ENCODE results near the gene NCOA7.
A peak's percentile ranks its signal among the peaks of the same experiment; 100 is the strongest.

NCOA7 gene

DNA sequence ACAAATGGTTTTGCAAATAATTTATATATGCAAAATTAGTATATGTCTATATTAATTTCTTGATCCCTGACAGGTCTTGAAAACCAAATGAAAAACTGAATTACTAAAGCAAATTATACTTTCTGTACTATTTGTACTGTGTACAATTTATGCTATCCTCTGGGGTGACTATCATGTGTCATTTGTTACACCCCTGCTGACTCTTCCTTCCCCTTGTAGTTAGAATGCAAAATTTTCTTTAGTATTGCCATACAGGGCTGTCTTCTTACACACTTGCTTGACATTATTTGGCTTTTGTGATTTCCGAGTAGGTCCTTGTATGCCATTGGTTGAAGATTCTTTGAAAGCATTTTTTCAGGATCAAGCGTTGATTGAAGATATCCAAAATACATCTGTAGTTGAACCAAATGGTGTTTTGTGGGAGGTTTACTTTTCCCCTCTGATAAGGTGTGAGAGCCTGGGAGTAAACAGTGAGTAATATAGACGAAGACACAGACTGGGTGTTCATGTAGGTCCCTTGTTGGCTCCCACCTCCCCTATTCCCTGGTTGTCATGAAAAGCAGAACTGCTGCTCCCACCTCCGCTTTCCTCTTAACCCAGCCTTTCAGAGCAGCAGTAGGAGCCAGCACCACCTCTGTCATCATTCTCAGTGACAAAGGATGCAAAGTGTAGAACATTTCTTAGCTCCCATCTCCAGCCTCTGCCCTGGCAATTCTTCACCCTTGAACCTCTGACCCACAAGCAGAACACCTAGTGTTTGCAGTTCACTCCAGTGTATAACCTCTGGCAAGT lies 29.0 kb downstream of the NCOA7 start:
- DNase-seq (ENCODE audit: low read depth): no peak
- Histone ChIP-seq H3K9me3 (ENCODE audit: control insufficient read depth, low read length) (no peaks in the 10 kb centered on the region), H3K4me1 (ENCODE audit: control insufficient read depth, insufficient read depth, low read length) (peaks cover 63% of the 10 kb centered on the region), H3K9ac (ENCODE audit: low read length) (peak overlapping the region; percentile 86), H3K4me3 (ENCODE audit: low read length) (peak overlapping the region; percentile 70), H3K36me3 (ENCODE audit: control insufficient read depth, insufficient read depth, low read length, severe bottlenecking) (peaks cover 41% of the 10 kb centered on the region), H3K27me3 (replicated peaks; ENCODE audit: control insufficient read depth, insufficient read depth, low read length) (no peaks in the 10 kb centered on the region)

DNA sequence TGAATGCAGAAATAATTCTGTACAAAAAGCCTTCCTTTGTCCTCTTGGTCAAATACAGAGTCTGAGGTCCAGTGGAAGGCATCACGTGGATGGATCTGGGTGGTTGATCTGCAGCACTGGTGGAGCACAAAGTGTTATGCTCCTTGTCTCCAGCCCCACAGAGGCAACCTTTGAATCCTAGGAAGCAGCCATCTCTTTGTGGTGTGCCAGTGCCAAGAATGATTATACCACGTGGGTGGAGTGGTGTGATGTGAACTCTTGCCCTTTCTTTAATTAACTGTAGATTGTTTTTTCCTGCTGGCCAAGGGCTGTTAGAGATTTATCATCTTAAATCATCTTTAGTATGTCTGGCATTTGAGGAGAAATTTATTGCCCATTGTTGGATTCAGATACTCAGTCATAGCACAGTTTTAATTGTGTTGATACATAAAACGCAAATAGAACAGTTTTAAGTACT lies 31.1 kb downstream of the NCOA7 start:
- Histone ChIP-seq H3K4me3 (ENCODE audit: low read length) (no peak overlapping the region), H3K36me3 (ENCODE audit: control insufficient read depth, insufficient read depth, low read length, severe bottlenecking) (peaks cover 25% of the 10 kb centered on the region), H3K9me3 (ENCODE audit: control insufficient read depth, low read length) (no peaks in the 10 kb centered on the region), H3K9ac (ENCODE audit: low read length) (no peak overlapping the region), H3K4me1 (ENCODE audit: control insufficient read depth, insufficient read depth, low read length) (peaks cover 52% of the 10 kb centered on the region), H3K27me3 (replicated peaks; ENCODE audit: control insufficient read depth, insufficient read depth, low read length) (no peaks in the 10 kb centered on the region)
- no peak for DNase-seq (ENCODE audit: low read depth)

DNA sequence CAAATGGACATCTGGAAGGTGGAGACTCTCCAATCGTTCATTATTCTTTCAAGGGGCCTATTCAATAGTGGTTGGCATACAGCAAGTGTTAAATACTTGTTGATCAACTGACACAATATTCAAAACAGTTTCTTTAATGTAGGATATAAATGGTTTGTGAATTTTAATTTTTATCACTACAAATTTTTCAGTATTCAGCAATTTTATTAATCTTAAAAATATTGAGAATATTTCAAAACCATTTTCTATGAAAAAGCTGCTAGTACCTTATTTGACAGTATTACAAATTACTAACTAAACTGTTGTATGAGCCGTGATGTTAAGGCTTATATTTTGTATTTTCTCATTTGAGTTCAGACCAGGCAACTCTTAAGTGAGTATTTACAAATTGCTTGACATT lies 32.4 kb downstream of the NCOA7 start:
- peaks cover 25% of the 10 kb centered on the region for H3K36me3 ChIP-seq (ENCODE audit: control insufficient read depth, insufficient read depth, low read length, severe bottlenecking)
- H3K27me3 ChIP-seq (replicated peaks; ENCODE audit: control insufficient read depth, insufficient read depth, low read length): no peaks in the 10 kb centered on the region
- no peak overlapping the region for H3K9ac ChIP-seq (ENCODE audit: low read length)

DNA sequence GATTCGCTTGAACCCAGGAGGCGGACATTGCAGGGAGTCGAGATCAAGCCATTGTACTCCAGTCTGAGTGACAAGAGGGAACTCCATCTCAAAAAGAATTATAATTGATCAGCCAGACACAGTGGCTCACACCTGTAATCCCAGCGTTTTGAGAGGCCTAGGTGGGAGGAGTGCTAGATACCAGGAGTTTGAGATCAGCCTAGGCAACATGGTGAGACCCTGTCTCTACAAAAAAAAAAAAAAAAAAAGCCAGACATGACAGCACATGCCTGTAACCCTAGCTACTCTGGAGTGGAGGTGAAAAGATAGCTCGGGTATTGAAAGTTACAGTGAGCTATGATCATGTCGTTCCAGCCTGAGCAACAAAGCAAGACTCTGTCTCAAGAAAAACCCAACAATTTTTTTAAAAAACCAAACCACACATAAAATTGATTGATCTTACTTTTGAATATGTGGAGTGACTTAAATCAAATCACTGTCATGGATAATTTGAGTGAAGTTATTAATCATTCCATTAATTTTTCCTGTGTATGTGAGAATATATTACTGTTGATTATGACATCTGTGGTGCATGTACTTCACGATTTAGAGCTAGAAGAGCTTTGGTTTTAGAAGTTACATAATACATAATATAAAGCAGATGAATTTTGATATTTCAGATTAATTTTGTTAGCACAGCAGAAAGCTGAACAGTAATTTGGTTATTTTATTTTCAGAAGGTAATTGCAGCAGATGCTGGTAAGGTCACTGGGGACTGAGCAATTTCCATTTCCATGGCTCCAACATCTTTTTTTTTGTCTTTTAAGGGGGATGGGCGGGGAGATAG lies 34.4 kb downstream of the NCOA7 start:
- DNase-seq (ENCODE audit: low read depth): no peak

More for the DNA sequence above, 32.4 kb downstream of the NCOA7 start:
- DNase-seq (ENCODE audit: low read depth): no peak
- H3K9me3 ChIP-seq (ENCODE audit: control insufficient read depth, low read length): no peaks in the 10 kb centered on the region
- no peak overlapping the region for H3K4me3 ChIP-seq (ENCODE audit: low read length)
- H3K4me1 ChIP-seq (ENCODE audit: control insufficient read depth, insufficient read depth, low read length): peaks cover 42% of the 10 kb centered on the region

DNA sequence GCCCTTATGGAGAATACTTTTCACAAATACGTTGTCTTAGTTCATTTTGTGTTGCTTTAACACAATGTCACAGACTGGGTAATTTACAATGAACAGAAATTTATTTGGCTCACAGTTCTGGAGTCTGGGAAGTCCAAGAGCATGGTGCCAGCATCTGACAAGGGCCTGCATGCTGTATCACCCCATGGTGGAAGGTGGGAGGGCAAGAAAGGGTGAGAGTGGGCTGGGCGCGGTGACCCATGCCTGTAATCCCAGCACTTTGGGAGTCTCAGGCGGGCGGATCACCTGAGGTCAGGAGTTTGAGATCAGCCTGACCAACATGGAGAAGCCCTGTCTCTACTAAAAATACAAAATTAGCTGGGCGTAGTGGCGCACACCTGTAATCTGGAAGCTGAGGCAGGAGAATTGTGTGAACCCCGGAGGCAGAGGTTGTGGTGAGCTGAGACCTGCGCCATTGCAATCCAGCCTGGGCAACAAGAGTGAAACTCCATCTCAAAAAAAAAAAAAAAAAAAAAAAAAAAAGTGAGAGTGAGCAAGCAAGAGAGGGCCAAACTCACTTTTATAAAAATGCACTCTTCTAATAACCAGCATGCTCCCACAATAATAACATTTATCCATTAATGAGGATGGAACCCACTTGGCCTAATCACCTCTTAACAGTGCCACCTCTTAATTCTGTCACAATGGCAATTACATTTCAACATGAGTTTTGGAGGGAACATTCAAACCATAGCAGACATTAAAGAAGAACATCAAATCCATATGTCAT lies 36.1 kb downstream of the NCOA7 start:
- DNase-seq (ENCODE audit: low read depth): no peak
- Histone ChIP-seq H3K4me1 (ENCODE audit: control insufficient read depth, insufficient read depth, low read length) (peaks cover 32% of the 10 kb centered on the region), H3K36me3 (ENCODE audit: control insufficient read depth, insufficient read depth, low read length, severe bottlenecking) (peaks cover 8% of the 10 kb centered on the region), H3K27me3 (replicated peaks; ENCODE audit: control insufficient read depth, insufficient read depth, low read length) (no peaks in the 10 kb centered on the region), H3K9ac (ENCODE audit: low read length) (no peak overlapping the region), H3K4me3 (ENCODE audit: low read length) (no peak overlapping the region), H3K9me3 (ENCODE audit: control insufficient read depth, low read length) (no peaks in the 10 kb centered on the region)

More for the DNA sequence above, 34.4 kb downstream of the NCOA7 start:
- no peaks in the 10 kb centered on the region for H3K27me3 ChIP-seq (replicated peaks; ENCODE audit: control insufficient read depth, insufficient read depth, low read length)
- H3K4me3 ChIP-seq (ENCODE audit: low read length): no peak overlapping the region
- H3K9ac ChIP-seq (ENCODE audit: low read length): peak overlapping the region; percentile 1
- H3K4me1 ChIP-seq (ENCODE audit: control insufficient read depth, insufficient read depth, low read length): peaks cover 28% of the 10 kb centered on the region
- H3K36me3 ChIP-seq (ENCODE audit: control insufficient read depth, insufficient read depth, low read length, severe bottlenecking): peaks cover 25% of the 10 kb centered on the region
- H3K9me3 ChIP-seq (ENCODE audit: control insufficient read depth, low read length): no peaks in the 10 kb centered on the region

DNA sequence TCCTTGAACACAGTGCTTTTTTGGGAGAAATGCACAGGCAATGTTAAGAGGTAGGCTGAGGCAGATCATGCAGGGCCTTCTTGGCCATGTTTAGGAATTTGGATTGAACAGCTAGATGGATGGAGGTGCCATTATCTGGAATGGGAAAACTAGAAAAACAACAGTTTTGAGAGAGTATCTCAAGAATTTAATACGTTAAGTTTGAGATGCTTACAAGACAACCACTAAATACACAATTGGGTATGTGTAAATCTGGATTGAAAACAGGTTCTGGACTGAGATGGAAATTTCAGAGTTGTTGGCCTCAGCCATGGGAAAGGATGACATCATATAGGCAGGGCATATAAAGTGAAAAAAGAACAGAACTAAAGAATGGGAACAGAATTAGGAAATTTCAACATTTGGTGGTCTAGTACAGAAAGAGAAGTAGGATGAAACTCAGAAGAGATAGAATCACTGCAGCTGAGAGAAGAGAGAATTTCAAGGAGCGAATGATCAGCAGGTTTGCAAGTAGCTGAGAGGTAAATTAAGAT lies 37.1 kb downstream of the NCOA7 start:
- H3K4me3 ChIP-seq (ENCODE audit: low read length): no peak overlapping the region
- DNase-seq (ENCODE audit: low read depth): peak; percentile 42
- H3K36me3 ChIP-seq (ENCODE audit: control insufficient read depth, insufficient read depth, low read length, severe bottlenecking): peaks cover 4% of the 10 kb centered on the region
- H3K4me1 ChIP-seq (ENCODE audit: control insufficient read depth, insufficient read depth, low read length): peaks cover 30% of the 10 kb centered on the region
- no peaks in the 10 kb centered on the region for H3K9me3 ChIP-seq (ENCODE audit: control insufficient read depth, low read length)
- H3K9ac ChIP-seq (ENCODE audit: low read length): no peak overlapping the region
- H3K27me3 ChIP-seq (replicated peaks; ENCODE audit: control insufficient read depth, insufficient read depth, low read length): no peaks in the 10 kb centered on the region

DNA sequence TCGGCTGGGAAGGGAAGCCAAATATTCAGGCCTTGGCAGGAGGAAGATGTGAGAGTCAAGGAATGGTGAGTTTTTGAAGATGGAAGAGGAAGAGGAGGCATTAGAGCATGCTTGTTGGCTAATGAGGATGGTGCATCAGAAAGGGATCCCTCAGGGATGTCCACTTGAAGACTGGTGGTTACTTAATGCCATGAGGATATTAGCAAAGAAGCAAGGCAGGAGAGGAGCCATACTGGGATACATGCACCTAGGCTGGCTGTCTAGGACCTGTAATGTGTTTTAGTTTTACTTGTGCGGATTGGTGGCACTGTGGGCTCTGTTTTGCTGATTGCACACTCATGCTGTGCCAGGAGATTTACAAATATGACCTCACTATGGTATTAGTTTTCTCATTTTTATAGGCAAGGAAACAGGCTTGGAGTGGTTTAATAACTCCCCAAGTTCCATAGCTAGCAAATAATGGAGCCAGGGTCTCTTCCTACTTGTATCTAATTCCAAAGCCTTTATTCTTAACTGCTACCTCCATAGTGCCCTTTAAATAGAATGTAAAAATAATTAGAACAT lies 37.8 kb downstream of the NCOA7 start:
- Histone ChIP-seq H3K4me1 (ENCODE audit: control insufficient read depth, insufficient read depth, low read length) (peaks cover 34% of the 10 kb centered on the region), H3K27me3 (replicated peaks; ENCODE audit: control insufficient read depth, insufficient read depth, low read length) (no peaks in the 10 kb centered on the region), H3K9me3 (ENCODE audit: control insufficient read depth, low read length) (no peaks in the 10 kb centered on the region), H3K9ac (ENCODE audit: low read length) (no peak overlapping the region), H3K4me3 (ENCODE audit: low read length) (no peak overlapping the region), H3K36me3 (ENCODE audit: control insufficient read depth, insufficient read depth, low read length, severe bottlenecking) (peaks cover 4% of the 10 kb centered on the region)
- DNase-seq (ENCODE audit: low read depth): no peak

DNA sequence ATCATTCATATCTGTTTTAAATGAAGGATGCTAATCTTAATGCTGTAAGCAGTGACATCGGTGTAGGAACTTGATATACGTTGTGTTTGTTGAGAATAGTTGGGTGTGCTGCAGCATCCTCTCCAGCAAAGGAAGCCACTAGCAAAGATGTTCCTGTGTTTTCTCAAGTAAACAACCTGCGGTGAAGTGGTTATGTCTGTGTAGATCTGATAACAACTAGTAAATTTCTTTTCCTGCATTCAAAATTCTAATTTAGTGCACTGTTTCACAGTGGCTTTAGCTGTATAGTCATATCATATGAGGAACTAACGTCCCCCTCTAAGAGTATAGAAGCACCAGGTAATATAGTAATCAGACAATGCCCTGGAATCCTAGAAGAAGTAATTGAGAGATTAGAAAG lies 38.7 kb downstream of the NCOA7 start:
- Histone ChIP-seq H3K9ac (ENCODE audit: low read length) (no peak overlapping the region), H3K27me3 (replicated peaks; ENCODE audit: control insufficient read depth, insufficient read depth, low read length) (no peaks in the 10 kb centered on the region), H3K9me3 (ENCODE audit: control insufficient read depth, low read length) (no peaks in the 10 kb centered on the region), H3K36me3 (ENCODE audit: control insufficient read depth, insufficient read depth, low read length, severe bottlenecking) (peaks cover 4% of the 10 kb centered on the region), H3K4me1 (ENCODE audit: control insufficient read depth, insufficient read depth, low read length) (peaks cover 36% of the 10 kb centered on the region), H3K4me3 (ENCODE audit: low read length) (no peak overlapping the region)
- no peak for DNase-seq (ENCODE audit: low read depth)

DNA sequence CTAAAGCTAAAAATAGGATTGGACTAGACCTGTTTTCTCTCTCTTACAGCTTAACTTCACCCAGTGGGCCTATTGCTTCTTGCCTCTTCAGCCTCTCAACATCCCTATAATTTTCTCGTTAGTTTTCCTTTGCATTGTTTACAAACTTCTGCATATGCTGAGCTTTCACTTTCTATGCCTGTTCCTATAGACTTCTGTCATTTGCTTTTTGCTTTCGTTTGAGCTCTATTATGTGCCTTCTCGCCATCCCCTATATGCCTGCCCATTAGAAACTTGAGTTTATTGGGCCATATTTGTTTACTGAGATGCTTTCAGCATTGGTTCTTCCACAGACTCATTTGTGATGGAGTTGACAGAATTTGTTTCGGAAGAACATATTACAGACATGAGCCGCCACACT lies 40.9 kb downstream of the NCOA7 start:
- Histone ChIP-seq H3K9me3 (ENCODE audit: control insufficient read depth, low read length) (no peaks in the 10 kb centered on the region), H3K4me1 (ENCODE audit: control insufficient read depth, insufficient read depth, low read length) (peaks cover 45% of the 10 kb centered on the region), H3K4me3 (ENCODE audit: low read length) (no peak overlapping the region), H3K36me3 (ENCODE audit: control insufficient read depth, insufficient read depth, low read length, severe bottlenecking) (peaks cover 4% of the 10 kb centered on the region), H3K9ac (ENCODE audit: low read length) (no peak overlapping the region), H3K27me3 (replicated peaks; ENCODE audit: control insufficient read depth, insufficient read depth, low read length) (no peaks in the 10 kb centered on the region)
- DNase-seq (ENCODE audit: low read depth): no peak

DNA sequence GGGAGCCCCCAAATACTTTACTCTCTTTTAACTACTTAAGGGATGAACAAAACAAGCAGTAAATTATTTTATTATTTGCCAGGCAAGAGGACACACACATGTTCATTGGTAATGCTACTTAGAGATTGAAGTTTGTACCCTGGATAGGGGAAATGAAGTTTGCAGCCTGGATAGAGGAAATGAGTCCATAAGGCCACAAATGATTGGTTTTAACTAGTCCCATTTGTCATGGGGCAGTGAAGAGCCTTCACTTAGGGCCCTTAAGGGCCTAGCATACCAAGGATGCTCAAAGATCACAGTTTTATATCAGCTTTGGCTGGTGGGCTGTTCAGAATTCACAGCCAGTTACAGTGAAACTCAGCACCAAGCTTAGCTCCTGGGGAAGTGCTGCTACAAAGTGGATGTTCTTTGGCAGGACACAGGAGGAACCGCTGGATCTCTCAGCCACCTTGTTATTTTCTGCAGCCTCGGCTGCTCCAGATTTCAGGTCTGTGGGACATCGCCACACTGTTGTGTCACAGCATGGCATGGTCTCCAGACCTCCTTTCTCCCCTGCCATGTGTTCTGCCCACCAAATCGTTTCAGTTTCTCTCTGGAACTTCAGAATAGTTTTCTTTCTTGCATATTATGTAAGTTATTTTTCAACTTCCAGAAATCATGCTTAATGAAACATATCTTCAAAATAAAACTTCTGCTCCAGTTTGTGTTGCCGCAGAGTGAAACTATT lies 41.8 kb downstream of the NCOA7 start:
- no peak overlapping the region for H3K9ac ChIP-seq (ENCODE audit: low read length)
- H3K4me1 ChIP-seq (ENCODE audit: control insufficient read depth, insufficient read depth, low read length): peaks cover 45% of the 10 kb centered on the region
- H3K9me3 ChIP-seq (ENCODE audit: control insufficient read depth, low read length): no peaks in the 10 kb centered on the region
- peaks cover 4% of the 10 kb centered on the region for H3K36me3 ChIP-seq (ENCODE audit: control insufficient read depth, insufficient read depth, low read length, severe bottlenecking)
- no peak for DNase-seq (ENCODE audit: low read depth)
- H3K4me3 ChIP-seq (ENCODE audit: low read length): no peak overlapping the region
- H3K27me3 ChIP-seq (replicated peaks; ENCODE audit: control insufficient read depth, insufficient read depth, low read length): no peaks in the 10 kb centered on the region

Data from adipocyte (in vitro differentiated cells).